ENCODE results near the gene PODNL1. TPM values are rescaled to one million over a fixed set of nuclear protein-coding genes. Genes with fewer than 3 reads are reported as not detected.

Gene PODNL1
- total and polyA plus RNA-seq, 2 of the 13 experiments (the other 11 are each of a cell fraction or from before 2014, with no cell fraction given): 0.18 TPM; not detected in 1

GRCh38 chr19:13905634-13906520 lies 32.3 kb downstream of the PODNL1 start, which contains the start of the genes BRME1 and CC2D1A (continued):
- TF ChIP-seq ZBTB39 (CRISPR knock-in tag; IDR thresholded peaks at IDR 0.05): no peak
- TF ChIP-seq ZNF143 (CRISPR knock-in tag; IDR thresholded peaks at IDR 0.05): peak; percentile 98
- TF ChIP-seq CSRNP1 (CRISPR knock-in tag; IDR thresholded peaks at IDR 0.05): peak; percentile 43; the same call in 1 of the 2 replicates
- TF ChIP-seq ZNF552 (CRISPR knock-in tag; IDR thresholded peaks at IDR 0.05; ENCODE audit: borderline replicate concordance): peak; percentile 95
- TF ChIP-seq ZNF276 (CRISPR knock-in tag; IDR thresholded peaks at IDR 0.05; ENCODE audit: low read depth): peak; percentile 79
- TF ChIP-seq SOX6 (IDR thresholded peaks at IDR 0.05): no peak
- TF ChIP-seq SOX6 (CRISPR knock-in tag; IDR thresholded peaks at IDR 0.05): 0 out of 2 replicates have a peak, but pooled peaks have one; percentile 29
- peak; percentile 58; the same call in 1 of the 2 replicates for TF ChIP-seq ZC3H13 (CRISPR knock-in tag; IDR thresholded peaks at IDR 0.05)
- no peak for TF ChIP-seq MLX (CRISPR knock-in tag; IDR thresholded peaks at IDR 0.05)
- TF ChIP-seq CERS6 (CRISPR knock-in tag; IDR thresholded peaks at IDR 0.05): peak; percentile 82; the same call in 1 of the 2 replicates
- peak; percentile 96 for TF ChIP-seq NR0B2 (CRISPR knock-in tag; IDR thresholded peaks at IDR 0.05)
- TF ChIP-seq NR2F2 (IDR thresholded peaks at IDR 0.05; ENCODE audit: borderline replicate concordance, low read depth): no peak; the same call in 1 of the 2 replicates
- TF ChIP-seq THRA (CRISPR knock-in tag; IDR thresholded peaks at IDR 0.05; ENCODE audit: borderline replicate concordance): 0 out of 2 replicates have a peak, but pooled peaks have one; percentile 36
- TF ChIP-seq ZNF18 (CRISPR knock-in tag; IDR thresholded peaks at IDR 0.05; ENCODE audit: insufficient replicate concordance): peak; percentile 32
- TF ChIP-seq SCMH1 (CRISPR knock-in tag; IDR thresholded peaks at IDR 0.05; ENCODE audit: borderline replicate concordance): no peak
- peak; percentile 99 for TF ChIP-seq ZNF138 (CRISPR knock-in tag; IDR thresholded peaks at IDR 0.05; ENCODE audit: low read depth)
